ENCODE measurements around the gene ODAD4.
A peak's percentile ranks its signal among the peaks of the same experiment; 100 is the strongest.

ODAD4 gene, protein sequence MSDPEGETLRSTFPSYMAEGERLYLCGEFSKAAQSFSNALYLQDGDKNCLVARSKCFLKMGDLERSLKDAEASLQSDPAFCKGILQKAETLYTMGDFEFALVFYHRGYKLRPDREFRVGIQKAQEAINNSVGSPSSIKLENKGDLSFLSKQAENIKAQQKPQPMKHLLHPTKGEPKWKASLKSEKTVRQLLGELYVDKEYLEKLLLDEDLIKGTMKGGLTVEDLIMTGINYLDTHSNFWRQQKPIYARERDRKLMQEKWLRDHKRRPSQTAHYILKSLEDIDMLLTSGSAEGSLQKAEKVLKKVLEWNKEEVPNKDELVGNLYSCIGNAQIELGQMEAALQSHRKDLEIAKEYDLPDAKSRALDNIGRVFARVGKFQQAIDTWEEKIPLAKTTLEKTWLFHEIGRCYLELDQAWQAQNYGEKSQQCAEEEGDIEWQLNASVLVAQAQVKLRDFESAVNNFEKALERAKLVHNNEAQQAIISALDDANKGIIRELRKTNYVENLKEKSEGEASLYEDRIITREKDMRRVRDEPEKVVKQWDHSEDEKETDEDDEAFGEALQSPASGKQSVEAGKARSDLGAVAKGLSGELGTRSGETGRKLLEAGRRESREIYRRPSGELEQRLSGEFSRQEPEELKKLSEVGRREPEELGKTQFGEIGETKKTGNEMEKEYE

DNA sequence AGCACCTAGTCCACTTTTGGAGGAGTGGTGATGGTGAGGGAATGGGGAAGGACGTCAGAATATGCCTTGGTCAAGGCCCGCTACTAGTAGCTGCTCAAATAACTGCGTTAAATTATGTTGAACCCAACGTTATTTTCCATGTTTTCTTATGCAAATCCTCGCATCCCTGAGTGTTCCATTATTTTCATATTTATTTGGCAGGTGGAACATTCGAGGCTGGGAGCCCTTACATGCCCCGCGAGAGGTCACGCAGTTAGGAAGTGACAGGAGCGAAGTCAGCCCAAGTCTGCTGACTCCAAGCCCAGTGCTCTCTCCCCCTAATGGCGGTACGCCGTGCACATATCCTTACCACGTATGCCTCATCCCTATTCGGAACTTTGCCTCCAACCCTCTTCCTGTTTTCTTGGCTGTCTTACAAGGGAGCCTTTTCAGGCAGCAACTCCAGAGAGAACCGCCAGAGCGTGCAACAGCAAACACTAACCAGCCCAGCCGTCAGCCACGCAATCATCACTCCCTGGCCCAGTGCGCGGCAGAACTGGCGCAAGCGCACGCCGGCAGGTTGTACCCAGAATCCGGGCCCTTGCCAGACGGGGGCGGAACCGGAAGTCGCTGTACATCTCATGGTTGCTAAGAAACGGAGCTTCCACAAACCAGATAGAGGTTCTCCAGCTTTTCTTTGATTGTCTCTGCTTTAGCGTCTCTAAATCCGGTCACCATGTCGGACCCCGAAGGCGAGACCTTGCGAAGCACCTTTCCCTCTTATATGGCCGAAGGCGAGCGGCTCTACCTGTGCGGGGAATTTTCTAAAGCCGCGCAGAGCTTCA lies at the start of gene ODAD4:
Gene ODAD4, plus strand, starts transcription at position 609 of the 824 bp plus-strand sequence. Its CDS starts 107 bp downstream, at position 716.
- DNase-seq, result peak; percentile 96

DNA sequence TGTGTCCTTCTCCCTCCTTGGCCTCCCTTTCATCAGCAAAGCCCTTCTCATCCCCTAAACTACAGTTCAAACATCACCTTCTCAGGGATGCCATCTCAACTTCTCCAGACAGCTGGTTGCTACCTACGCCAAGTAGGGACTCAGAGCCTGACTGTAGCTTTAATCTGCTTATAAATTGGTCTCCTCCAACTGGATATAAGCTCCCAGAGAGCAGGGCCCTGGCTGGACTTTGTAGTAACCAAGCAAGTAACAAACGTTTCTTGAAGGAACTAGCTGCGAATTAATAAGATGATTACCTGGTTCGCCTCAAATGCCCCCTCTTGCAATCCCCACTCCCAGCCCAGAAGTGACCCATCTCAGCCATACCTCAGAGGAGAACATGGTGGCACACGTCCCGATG lies 47.7 kb upstream of the ODAD4 start:
- no peak for DNase-seq

DNA sequence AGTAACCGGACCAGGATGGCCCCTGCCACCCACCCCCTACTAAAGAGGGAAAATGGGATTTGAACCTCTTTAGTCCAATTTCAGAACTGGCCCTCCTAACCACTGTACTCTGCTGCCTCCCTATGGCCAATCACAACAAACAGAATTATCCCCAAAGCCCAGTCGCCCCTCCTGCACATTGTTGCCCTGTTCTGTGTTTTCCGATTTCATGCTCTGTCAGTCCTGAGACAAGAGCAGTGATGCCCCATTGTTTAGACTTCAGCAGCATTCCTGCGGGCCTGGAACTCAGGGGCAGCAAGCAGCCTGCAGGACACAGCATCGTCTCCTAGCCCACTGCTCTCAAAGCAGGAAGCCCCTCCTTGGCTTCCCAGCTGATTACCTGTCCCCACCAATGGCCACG lies 44.7 kb upstream of the ODAD4 start:
- no peak for DNase-seq

DNA sequence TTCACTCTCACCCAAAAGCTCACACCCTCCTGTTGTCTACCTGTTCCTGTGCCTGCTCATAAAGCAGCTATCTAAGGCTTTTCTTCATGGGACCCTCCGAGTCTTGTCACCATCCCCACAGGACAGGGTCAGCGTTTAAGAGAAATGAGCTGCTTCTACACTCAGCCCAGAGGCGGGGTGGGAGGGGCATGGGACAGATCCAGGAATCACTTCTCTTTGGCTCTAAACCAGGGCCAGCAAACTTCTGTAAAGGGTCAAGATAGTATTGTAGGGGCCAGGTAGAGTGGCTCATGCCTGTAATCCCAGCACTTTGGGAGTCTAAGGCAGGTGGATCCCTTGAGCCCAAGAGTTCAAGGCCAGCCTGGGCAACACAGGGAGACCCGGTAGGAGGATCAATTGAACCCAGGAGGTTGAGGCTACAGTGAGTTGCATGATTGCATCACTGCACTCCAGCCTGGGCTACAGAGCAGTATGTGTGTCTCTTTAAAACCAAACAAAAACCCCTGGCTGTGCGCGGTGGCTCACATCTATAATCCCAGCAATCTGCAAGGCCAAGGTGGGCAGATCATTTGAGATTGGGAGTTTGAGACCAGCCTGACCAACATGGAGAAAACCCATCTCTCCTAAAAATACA lies 42.0 kb upstream of the ODAD4 start:
- DNase-seq, result no peak

DNA sequence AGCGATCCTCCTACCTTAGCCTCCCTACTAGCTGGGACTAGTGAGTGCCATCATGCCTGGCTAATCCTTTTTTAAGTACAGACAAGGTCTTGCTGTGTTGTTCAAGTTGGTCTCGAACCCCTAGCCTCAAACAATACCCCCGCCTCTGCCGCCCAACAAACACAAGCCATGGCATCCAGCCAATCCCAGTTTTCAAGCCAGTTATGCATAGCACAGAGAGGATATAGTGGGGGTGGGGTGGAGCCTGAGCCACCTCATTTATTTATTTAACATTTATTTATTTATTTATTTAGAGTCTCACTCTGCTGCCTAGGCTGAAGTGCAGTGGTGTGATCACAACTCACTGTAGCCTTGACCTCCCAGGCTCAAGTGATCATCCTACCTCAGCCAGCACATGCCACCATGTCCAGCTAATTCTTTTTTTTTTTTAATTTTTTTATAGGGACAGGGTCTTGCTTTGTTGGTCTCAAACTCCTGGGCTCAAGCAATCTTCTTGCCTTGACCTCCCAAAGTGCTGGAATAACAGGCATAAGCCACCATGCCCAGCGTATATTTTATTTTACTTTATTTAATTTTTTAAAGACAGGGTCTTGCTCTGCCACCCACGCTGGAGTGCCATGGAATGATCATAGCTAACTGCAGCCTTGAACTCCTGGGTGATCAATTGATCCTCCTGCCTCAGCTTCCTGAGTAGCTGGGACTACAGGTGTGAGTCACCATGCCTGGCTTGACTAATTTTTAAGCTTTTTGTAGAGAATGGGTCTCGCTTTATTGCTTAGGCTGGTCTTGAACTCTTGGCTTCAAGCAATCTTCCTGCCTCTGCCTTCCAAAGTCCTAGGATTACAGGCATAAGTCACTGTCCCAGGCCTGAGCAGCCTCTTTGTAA lies 39.0 kb upstream of the ODAD4 start:
- no peak for DNase-seq

DNA sequence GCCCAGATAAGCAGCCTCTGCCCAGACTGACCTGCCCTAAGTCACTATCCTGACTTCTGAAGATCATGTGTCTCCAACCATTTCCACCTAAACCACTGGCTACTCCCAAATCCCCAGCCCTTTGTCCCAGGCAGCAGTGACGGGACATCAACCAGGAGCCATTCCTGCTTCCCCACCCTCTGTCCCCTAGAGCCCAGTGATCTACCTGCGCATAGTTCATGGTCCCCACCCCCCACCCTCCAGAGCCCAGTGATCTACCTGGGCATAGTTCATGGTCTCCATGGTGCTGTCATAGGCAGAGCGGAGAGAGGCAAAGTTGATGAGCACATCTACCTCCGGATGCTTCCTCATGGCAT lies 38.4 kb upstream of the ODAD4 start:
- DNase-seq, result no peak

DNA sequence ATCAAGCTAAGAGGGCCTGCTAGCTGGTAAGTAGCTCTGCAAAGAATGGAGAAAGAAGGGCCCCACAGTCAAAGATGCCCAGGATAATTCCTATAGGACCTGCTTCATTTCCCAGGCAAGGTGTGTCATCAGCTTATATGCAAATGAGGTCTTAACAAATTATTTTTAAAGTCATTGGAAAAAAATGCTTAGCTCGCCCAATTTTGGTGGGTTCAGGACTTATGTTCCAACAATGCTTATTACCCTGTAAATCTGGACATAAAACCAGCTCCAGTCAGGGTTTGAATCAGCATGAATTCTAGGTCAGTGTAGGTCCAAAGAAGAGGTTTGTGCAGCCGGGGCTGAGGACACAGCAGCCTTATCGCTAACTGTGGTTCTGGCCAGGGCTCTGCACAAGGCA lies 37.0 kb upstream of the ODAD4 start:
- no peak for DNase-seq

DNA sequence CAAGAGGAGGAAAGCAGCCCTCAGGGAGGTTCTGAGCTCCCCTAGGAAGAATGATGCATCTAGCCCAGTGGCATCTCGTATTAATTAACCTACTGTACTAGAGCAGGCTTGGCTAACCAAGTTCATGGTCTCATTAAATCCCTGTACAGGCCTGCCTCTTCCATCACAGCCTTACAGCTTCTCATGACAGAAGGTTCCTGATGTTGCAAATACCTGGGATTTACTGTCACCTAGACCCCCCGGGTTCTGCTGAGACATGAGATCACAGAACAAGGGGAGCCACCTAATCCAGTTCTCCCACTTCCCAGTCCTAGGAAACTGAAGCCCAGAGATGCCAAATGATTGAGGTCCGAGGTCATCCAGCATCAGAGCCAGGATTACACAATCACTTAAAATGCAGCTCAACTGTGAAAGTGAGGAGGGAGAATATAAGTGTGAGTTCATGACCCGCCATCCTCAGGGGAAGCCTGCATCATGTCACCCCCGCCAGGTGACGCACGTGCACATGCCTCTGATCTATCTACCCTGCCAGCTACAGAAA lies 35.6 kb upstream of the ODAD4 start:
- DNase-seq, result no peak

DNA sequence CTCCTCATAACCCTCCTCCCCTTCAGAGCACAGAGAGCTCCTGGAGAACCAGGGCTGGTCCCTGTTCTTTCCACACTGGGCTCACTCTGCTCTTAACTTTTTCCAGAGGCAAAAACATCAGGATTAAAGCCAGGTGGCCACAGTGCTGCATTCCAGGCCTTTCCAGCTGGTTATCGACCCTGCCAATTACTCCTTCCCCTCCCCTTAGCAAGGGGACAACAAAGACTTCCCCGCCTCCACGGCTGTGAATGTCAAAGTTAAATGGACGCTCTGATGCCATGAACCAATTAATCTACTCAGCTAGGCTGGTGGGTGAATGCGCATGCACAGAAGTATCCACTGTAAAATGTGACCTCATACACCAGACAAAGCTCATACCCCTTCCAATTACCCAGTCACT lies 34.8 kb upstream of the ODAD4 start:
- DNase-seq, result no peak

DNA sequence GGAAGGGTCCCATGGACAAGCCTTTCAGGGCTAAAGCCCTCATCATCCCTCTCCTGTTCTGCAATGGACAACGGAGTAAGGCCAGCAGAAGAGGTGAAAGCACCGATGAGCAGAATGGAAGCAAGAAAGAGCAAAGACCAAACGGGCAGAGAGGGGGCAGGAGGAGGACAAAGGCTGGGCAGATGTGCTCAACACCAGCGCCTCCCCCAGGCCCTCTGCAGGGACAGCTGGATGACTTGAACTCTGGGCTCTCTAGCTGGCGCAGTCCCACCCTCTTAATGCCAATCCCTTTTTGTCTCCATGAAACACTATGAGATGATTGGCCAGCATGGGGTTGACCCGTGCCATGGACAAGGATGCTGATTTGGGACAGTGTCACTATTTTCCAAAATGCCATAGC lies 33.7 kb upstream of the ODAD4 start:
- DNase-seq, result no peak

DNA sequence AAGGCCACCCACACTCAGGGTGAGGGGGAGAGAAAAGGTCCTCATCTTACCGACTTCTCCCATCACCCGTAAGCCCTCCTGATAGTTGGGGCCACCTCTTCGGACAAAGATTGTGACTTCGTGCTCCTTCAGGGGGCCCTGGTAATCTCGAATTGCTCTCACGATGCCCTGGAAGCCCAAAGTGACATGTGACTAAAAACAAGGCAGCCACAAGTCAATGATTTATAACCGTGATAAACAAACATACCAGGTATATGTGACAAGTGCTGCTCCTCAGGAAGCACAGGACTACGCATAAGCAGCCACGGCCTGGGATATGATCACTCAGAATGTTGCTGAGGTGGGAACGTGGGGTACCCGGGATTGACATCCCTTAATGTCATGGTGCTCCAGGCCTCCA lies 28.8 kb upstream of the ODAD4 start:
- no peak for DNase-seq

DNA sequence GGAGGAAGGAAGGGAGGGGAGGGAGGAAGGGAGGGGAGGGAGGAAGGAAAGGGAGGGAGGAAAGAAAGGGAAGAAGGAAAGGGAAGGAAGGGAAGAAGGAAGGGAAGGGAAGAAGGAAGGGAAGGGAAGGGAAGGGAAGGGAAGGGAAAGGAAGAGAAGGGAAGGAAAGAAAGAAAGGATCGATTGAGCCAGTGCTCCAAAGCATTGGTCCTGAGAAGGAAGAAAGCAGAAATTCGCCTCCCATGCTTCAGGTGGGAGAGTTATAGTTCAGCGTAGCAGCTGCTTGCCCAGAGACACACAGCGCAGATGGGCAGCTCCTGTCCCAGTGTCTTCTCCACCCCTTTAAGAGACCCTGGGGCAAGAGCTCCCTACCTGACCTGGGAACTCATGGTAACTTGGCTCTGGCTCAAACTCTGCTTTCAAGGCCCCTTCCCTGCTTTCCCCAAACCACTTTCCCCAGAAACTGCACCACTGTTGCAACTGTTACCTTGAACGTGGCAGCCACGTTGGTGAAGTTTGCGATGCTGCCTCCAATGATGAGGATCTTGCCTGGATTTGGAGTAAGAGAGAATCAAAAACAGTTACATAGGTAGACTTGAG lies 26.1 kb upstream of the ODAD4 start:
- DNase-seq, result no peak

DNA sequence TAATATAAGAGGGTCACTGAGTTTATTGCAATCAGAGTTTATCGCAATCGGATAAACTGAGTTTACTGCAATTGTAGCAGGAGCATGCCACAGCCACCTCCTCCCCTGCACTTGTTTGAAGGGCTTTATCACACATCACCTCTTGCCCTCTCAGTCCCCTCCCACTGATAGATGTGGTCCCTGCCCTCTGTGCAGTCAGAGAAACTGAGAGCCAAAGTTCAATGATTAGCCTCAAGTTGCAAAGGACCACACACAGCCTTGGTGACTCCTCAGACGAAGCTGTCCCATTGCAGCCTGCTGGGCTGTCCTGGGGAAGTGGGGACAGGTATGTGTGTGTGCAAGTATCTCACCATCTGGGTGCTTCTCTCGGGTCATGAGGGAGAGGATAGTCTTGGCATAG lies 25.2 kb upstream of the ODAD4 start:
- no peak for DNase-seq

DNA sequence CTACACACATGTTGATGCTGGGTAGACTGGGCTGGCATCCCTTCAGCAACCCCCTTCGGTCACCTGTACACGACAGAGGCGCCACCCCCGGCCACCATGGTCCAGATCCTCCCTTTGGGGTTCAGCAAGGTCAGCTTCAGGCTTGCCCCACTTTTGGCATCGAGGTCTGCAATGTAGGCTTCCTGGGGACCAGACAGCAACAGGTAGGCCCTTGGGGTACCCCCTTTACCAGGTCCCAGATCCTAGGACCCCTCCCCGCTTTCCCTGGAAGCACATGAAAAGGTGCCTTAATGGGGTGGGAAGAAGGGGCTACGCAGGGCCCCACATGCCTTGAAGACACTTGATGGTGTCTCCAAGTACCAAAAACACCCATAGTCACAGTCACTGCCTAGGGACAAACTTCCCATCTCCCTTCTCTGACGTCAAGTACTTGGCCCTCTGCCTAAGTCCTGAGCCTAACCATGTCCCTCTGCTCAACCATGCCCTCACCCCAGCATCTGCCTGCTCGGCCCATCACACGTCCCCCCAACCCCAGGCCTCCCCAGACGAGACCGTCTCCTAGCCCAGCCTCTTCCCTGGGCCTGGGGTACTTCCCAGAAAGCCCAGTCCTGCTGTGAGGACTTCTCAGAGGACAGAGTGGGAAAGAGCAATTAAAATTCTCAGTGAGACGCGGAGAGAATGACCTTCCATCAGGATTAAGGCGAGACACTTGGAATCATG lies 23.8 kb upstream of the ODAD4 start:
- DNase-seq, result no peak

DNA sequence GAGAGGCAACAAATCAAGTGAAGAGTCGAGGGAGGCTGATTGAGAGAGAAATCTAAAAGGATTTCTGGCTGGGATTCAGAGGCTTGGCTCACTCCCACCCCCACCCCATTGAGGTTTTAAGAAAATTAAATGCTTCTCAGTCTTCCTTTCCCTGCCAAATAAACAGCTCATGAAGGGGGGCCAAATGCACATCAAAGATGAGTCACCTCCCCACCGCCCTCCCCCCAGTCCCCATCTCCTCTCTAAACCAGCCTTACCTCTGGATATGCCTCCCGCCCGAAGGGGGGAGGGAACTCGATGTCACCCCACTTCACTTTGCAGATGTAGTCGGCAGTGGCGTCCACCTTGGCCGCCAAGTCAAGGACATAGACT lies 23.2 kb upstream of the ODAD4 start:
- DNase-seq, result no peak

DNA sequence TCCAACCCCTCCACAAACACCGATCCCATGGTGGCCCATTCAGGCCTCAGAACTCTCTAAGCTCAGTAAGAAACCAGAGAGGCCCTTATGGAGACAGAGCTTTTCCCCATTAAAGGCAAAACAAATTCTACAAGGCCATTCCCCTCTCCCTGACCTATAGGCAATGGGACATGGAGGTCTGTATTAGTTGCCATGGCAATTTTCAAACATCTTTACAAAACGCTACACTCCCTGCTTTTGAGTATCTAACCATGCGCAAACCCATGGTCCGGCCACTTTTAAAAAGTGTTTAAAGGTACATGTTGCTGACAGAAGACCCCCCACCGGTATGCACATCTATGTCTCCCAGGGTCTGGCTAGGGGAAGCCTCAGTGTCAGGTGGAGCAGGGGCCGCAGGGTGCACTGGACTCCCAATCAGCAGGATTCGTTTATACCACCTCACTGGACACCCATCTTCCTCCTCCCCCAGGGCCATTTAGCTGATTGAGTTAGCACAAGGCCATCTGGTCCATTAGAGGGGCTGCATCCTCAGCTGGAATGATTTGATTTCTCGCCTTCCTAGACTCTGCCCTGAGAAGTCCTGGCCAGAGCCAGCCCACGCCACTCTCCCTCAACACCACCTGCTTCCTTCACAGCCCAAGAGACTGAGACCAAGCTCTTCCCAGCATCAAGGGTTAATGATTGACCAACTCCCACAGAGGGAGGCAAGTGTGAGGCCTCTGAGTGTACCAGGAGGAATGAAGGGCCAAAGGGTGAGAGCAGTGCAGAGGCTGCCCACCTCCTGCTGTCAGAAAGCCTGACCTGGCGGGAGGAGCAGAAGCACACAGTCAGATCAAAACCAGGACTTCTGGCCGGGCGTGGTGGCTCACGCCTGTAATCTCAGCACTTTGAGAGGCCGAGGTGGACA lies 22.5 kb upstream of the ODAD4 start:
- DNase-seq, result no peak

DNA sequence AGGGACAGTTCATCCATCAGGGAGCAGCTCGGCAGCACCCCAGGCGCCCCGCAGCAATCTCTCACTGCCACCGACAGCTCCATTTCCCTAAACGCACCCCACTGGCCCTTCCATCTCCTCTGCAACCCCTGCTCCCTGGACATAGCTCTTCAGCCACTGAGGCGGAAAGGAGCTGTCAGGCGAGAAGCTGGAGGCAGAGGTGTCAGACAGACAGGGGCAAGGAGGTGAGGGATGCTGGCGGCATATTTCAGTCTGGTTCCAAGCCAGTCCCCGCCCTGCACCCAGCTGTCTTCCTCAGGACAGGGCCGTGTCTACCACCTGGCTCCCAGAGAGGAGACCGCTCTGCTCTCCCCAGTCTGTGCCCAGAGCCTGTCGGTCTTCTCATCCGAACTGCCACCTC lies 21.3 kb upstream of the ODAD4 start:
- DNase-seq, result no peak

DNA sequence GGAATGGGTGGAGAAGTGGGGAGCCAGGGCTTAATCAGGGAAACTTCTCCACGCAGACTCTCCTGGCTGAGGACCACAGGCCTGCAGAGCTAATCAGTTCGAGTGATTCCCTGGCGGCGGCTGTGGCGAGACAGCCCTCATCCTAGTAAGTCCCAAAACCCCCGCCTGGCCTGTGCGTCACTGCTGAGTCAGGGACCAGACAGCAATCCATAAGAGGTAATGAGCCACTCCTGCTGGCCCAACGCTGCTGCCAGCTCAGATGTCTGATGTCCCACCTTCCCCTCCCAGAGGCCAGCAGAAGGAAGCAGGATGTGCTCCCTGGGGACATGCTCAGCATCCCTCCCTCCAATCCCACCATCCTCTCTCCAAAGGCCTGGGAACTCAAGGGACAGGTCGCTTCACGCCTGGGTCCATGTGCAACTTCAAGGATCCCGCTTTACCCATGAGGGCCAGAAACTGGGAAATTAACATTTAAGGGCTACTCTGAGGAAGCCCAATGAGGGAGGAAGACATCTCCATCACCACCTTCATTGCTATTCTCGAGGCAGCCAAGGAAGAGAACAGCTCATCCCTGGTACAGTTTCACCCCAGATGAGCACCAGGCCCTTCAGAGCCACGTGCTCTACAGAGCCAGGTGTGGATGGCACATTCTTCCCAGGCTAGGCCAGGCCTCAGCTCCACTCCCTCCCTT lies 19.6 kb upstream of the ODAD4 start:
- DNase-seq, result no peak

DNA sequence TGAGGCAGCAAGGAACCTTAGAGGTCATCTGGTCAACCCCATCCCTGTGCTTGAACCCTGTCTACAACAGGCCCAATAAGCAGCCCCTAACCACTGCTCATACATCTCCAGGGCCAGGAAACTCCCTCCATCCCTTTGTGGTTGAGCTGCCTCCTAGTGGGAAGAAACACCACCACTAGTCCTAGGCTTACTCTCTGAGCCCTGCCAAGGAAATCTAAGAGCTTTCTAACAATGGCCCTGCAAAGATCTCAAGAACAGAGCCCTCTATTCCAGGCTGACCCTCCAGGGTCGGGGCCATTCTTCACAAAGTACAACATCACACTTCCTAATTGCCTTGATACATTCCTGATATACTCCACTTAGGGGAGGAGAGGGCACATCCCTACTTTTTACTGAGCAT lies 17.5 kb upstream of the ODAD4 start:
- DNase-seq, result no peak

Data from stimulated activated CD4-positive, alpha-beta T cell treated with anti-CD3 and anti-CD28 coated beads, Interleukin-4, amount 100 ng/mL, for 1 hour (primary cell).